ENCODE results near the gene LRP10. TPM values are rescaled to one million over a fixed set of nuclear protein-coding genes. Genes with fewer than 3 reads are reported as not detected.

The LRP10 gene
- polyA plus RNA-seq, 2 of the 4 experiments (the other 2 are of a cell fraction) = 57.2 to 74.3 TPM

- DNase-seq (ENCODE audit: low read depth in 1 of 2, low spot score in 1 of 2) (no peak), FAIRE-seq (no peak), ATAC-seq (no peak)
- TF ChIP-seq HOXB13 (CRISPR knock-in tag; IDR thresholded peaks at IDR 0.05; ENCODE audit: low read depth) (no peak), CEBPB (IDR thresholded peaks at IDR 0.05) (peak; percentile 22 to 29; a peak in 1 of 4 replicates)
- H3K4me1 ChIP-seq = peaks cover 8% of the 10 kb centered on the region
- no peaks in the 10 kb centered on the region for H3K9me3 ChIP-seq
- ChIA-PET CTCF (interaction anchor here (0.6 to 14.6 kb wide), 8 partner anchors 10 to 359 kb away, joined by 3 to 118 read pairs (median 4); no protein-coding TSS in a partner anchor), POLR2A (interaction anchor here (0.6 to 0.7 kb wide), 3 partner anchors 37 to 406 kb away, joined by 3 to 7 read pairs (median 3); no protein-coding TSS in a partner anchor)
- no peak overlapping the region for H3K4me2 ChIP-seq
- no peak overlapping the region for H3K4me3 ChIP-seq
- no peak overlapping the region for H3K27ac ChIP-seq
- 86% methylated on average over 8 of the region's 8 CpGs for WGBS (ENCODE audit: missing lambda C conversion rate)
Observed at GRCh38 chr14:22915886-22916521, 44.5 kb downstream of the LRP10 start.

GRCh38 chr14:22918804-22919600 is 47.5 kb downstream of the LRP10 start, which contains the start of gene RBM23:
Gene RBM23 (minus strand): TSS chr14:22919149.
- ChIA-PET CTCF (interaction anchor here (0.6 to 14.6 kb wide), 10 partner anchors 11 to 362 kb away, joined by 3 to 118 read pairs (median 3); partner anchors contain the start of gene PRMT5), POLR2A (interaction anchor here (0.5 to 2.6 kb wide), 11 partner anchors 10 to 206 kb away, joined by 3 to 51 read pairs (median 4); partner anchors contain the start of genes HAUS4, OXA1L and PRMT5)
- ATAC-seq (peak; percentile 96 to 98), DNase-seq (ENCODE audit: low read depth in 1 of 2, low spot score in 1 of 2) (peak; percentile 95 to 100), FAIRE-seq (peak; percentile 89)
- Histone ChIP-seq H3K4me2 (peak within 1 kb of the TSS; percentile 82), H3K9me3 (no peaks in the 10 kb centered on the region), H3K4me3 (peak within 1 kb of the TSS; percentile 71), H3K4me1 (peaks cover 18% of the 10 kb centered on the region), H3K27ac (peak within 1 kb of the TSS; percentile 87 to 92)
- under 1% methylated on average over 46 of the region's 46 CpGs for WGBS (ENCODE audit: missing lambda C conversion rate)
- TF ChIP-seq, protein P1, sequence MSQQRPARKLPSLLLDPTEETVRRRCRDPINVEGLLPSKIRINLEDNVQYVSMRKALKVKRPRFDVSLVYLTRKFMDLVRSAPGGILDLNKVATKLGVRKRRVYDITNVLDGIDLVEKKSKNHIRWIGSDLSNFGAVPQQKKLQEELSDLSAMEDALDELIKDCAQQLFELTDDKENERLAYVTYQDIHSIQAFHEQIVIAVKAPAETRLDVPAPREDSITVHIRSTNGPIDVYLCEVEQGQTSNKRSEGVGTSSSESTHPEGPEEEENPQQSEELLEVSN (IDR thresholded peaks at IDR 0.05; ENCODE audit: borderline replicate concordance, low read depth) = 0 out of 2 replicates have a peak, but pooled peaks have one; percentile 4
- TF ChIP-seq, protein P2, sequence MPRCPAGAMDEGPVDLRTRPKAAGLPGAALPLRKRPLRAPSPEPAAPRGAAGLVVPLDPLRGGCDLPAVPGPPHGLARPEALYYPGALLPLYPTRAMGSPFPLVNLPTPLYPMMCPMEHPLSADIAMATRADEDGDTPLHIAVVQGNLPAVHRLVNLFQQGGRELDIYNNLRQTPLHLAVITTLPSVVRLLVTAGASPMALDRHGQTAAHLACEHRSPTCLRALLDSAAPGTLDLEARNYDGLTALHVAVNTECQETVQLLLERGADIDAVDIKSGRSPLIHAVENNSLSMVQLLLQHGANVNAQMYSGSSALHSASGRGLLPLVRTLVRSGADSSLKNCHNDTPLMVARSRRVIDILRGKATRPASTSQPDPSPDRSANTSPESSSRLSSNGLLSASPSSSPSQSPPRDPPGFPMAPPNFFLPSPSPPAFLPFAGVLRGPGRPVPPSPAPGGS (IDR thresholded peaks at IDR 0.05) = peak; percentile 27; the same call in 1 of the 3 replicates
- TF ChIP-seq KDM5A (IDR thresholded peaks at IDR 0.05) = no peak
- TF ChIP-seq POLR2A (IDR thresholded peaks at IDR 0.05; ENCODE audit: low read length) = peak; percentile 75
- TF ChIP-seq NPAS2 (CRISPR knock-in tag; IDR thresholded peaks at IDR 0.05; ENCODE audit: borderline replicate concordance) = no peak
- peak; percentile 93 for TF ChIP-seq PHF8 (IDR thresholded peaks at IDR 0.05; ENCODE audit: borderline replicate concordance, low read depth)
- peak; percentile 70 to 83; a peak in 3 of 5 replicates for TF ChIP-seq JUN (IDR thresholded peaks at IDR 0.05)
- TF ChIP-seq HES2 (IDR thresholded peaks at IDR 0.05) = no peak
- TF ChIP-seq JUNB (IDR thresholded peaks at IDR 0.05) = no peak
- TF ChIP-seq, protein P3, sequence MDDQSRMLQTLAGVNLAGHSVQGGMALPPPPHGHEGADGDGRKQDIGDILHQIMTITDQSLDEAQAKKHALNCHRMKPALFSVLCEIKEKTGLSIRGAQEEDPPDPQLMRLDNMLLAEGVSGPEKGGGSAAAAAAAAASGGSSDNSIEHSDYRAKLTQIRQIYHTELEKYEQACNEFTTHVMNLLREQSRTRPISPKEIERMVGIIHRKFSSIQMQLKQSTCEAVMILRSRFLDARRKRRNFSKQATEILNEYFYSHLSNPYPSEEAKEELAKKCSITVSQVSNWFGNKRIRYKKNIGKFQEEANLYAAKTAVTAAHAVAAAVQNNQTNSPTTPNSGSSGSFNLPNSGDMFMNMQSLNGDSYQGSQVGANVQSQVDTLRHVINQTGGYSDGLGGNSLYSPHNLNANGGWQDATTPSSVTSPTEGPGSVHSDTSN (IDR thresholded peaks at IDR 0.05) = peak; percentile 8; the same call in 1 of the 2 replicates
- no peak for TF ChIP-seq FOSL2 (IDR thresholded peaks at IDR 0.05)
- 0 out of 2 replicates have a peak, but pooled peaks have one; percentile 23 for TF ChIP-seq FOSL2 (CRISPR knock-in tag; IDR thresholded peaks at IDR 0.05)
- TF ChIP-seq RNF2 (IDR thresholded peaks at IDR 0.05; ENCODE audit: borderline replicate concordance, low read depth) = no peak
- no peak for TF ChIP-seq NFE2L2 (conservative IDR thresholded peaks at IDR 0.05; ENCODE audit: low read length)
- 0 out of 2 replicates have a peak, but pooled peaks have one; percentile 39 for TF ChIP-seq HOXA7 (CRISPR knock-in tag; IDR thresholded peaks at IDR 0.05)
- no peak for TF ChIP-seq MAZ (IDR thresholded peaks at IDR 0.05; ENCODE audit: borderline replicate concordance, low read depth, low read length)
- no peak for TF ChIP-seq RAD21 (conservative IDR thresholded peaks at IDR 0.05 in 1 of 2, IDR thresholded peaks at IDR 0.05 in 1 of 2)
- TF ChIP-seq MYC (IDR thresholded peaks at IDR 0.05; ENCODE audit: borderline replicate concordance, low read length) = 0 out of 2 replicates have a peak, but pooled peaks have one; percentile 26
- peak; percentile 92 for TF ChIP-seq RFX5 (IDR thresholded peaks at IDR 0.05)

All from A549 (cell line).